ENCODE results near the gene ATP13A1. TPM values are rescaled to one million over a fixed set of nuclear protein-coding genes. Genes with fewer than 3 reads are reported as not detected.
"Not testable (repeated sequence)": the region's sequence is repeated elsewhere in the genome, so short reads cannot be mapped to it uniquely, and the experiment has no call there.

ATP13A1 gene
- total RNA-seq, 2 donors from 2014 or later: 77.0 to 79.8 TPM

DNA sequence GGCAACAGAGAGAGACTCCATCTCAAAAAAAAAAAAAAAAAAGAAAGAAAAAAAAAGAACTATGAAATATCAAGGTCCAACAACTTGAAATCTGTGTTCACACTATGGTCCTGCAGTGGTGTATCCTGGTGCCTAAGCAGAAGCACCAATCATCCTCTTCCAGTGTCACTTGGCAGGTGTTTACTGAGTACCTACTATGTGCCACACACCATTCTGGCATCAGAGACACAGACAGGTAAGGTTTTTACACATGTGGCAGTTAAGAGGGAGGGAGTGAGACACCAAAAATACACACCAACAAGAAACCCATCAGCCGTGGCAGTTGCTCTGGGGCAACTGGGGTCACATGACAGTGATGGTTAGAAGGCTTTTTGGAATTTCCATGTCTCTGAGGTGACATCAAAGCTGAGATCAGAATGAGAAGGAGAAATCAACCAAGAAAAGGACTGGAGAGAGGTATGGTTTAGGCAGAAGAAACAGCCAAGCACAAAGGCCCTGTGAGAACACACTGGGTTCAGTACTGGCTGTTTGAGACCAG lies 62.6 kb downstream of the ATP13A1 start:
- H3K27me3 Mint-ChIP-seq (ENCODE audit: insufficient read depth): no peaks in the 10 kb centered on the region
- H3K4me3 Mint-ChIP-seq: no peak overlapping the region
- DNase-seq: no peak
- TF ChIP-seq, protein P1, sequence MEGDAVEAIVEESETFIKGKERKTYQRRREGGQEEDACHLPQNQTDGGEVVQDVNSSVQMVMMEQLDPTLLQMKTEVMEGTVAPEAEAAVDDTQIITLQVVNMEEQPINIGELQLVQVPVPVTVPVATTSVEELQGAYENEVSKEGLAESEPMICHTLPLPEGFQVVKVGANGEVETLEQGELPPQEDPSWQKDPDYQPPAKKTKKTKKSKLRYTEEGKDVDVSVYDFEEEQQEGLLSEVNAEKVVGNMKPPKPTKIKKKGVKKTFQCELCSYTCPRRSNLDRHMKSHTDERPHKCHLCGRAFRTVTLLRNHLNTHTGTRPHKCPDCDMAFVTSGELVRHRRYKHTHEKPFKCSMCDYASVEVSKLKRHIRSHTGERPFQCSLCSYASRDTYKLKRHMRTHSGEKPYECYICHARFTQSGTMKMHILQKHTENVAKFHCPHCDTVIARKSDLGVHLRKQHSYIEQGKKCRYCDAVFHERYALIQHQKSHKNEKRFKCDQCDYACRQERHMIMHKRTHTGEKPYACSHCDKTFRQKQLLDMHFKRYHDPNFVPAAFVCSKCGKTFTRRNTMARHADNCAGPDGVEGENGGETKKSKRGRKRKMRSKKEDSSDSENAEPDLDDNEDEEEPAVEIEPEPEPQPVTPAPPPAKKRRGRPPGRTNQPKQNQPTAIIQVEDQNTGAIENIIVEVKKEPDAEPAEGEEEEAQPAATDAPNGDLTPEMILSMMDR (conservative IDR thresholded peaks at IDR 0.05): no peak
- H3K9ac ChIP-seq (ENCODE audit: extremely low read depth, low read length, poor library complexity, severe bottlenecking): no peak overlapping the region
- H3K36me3 ChIP-seq (ENCODE audit: control insufficient read depth, insufficient read depth, low read length): peaks cover 5% of the 10 kb centered on the region
- peaks cover 5% of the 10 kb centered on the region for H3K4me1 Mint-ChIP-seq
- H3K4me1 ChIP-seq (ENCODE audit: control insufficient read depth, insufficient read depth, low read length): no peaks in the 10 kb centered on the region
- 95% methylated on average over 1 of the region's 1 CpG; no CpG with 5 or more reads in 1 of the 2 experiments for WGBS, 2 experiments (ENCODE audit: insufficient coverage in 1 of 2, insufficient read length in 1 of 2)
- H3K9me3 Mint-ChIP-seq: no peaks in the 10 kb centered on the region
- H3K9me3 ChIP-seq (ENCODE audit: control insufficient read depth, low read length): no peaks in the 10 kb centered on the region
- H3K27ac ChIP-seq (ENCODE audit: low read depth, low read length): no peak overlapping the region
- H3K4me3 ChIP-seq (ENCODE audit: low read length): no peak overlapping the region
- no peak overlapping the region for H3K27ac Mint-ChIP-seq
- H3K36me3 Mint-ChIP-seq (ENCODE audit: low read depth): no peaks in the 10 kb centered on the region
- no peaks in the 10 kb centered on the region for H3K27me3 ChIP-seq (ENCODE audit: control insufficient read depth, insufficient read depth, low read length, poor library complexity, severe bottlenecking)

DNA sequence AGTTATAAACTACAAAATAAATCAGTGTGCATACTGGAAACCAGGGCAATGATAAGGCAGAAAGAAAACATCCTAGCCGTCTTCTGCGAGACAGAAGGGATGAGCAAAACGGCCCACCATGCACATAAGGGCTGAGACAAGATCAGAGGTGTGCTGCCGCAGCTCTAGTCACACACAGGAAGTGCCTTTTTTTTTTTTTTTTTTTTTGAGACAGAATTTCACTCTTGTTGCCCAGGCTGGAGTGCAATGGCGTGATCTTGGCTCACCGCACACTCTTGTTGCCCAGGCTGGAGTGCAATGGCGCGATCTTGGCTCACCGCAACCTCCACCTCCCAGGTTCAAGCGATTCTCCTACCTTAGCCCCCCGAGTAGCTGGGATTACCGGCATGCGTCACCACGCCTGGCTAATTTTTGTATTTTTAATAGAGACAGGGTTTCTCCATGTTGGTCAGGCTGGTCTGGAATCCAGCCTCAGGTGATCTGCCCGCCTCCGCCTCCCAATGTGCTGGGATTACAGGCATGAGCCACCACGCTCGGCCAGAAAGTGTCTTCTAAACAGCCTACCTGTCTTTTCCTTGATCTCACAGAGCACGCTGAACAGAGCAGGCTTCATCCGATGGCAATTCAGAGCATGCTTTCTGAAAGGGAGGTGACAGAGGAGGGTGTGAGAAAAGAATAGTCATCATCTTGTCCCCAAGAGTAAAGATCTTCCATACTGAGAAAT lies 64.6 kb downstream of the ATP13A1 start:
- not testable (repeated sequence) for H3K4me3 Mint-ChIP-seq; H3K9ac ChIP-seq (ENCODE audit: extremely low read depth, low read length, poor library complexity, severe bottlenecking); DNase-seq; H3K4me3 ChIP-seq (ENCODE audit: low read length); H3K9me3 ChIP-seq (ENCODE audit: control insufficient read depth, low read length); H3K36me3 ChIP-seq (ENCODE audit: control insufficient read depth, insufficient read depth, low read length); H3K27ac Mint-ChIP-seq; H3K27ac ChIP-seq (ENCODE audit: low read depth, low read length); H3K4me1 Mint-ChIP-seq; H3K4me1 ChIP-seq (ENCODE audit: control insufficient read depth, insufficient read depth, low read length); H3K9me3 Mint-ChIP-seq; H3K27me3 Mint-ChIP-seq (ENCODE audit: insufficient read depth); H3K36me3 Mint-ChIP-seq (ENCODE audit: low read depth); H3K27me3 ChIP-seq (ENCODE audit: control insufficient read depth, insufficient read depth, low read length, poor library complexity, severe bottlenecking)
- 95% methylated on average over 13 to 20 of the region's 20 CpGs for WGBS, 2 experiments (ENCODE audit: insufficient coverage in 1 of 2, insufficient read length in 1 of 2)

DNA sequence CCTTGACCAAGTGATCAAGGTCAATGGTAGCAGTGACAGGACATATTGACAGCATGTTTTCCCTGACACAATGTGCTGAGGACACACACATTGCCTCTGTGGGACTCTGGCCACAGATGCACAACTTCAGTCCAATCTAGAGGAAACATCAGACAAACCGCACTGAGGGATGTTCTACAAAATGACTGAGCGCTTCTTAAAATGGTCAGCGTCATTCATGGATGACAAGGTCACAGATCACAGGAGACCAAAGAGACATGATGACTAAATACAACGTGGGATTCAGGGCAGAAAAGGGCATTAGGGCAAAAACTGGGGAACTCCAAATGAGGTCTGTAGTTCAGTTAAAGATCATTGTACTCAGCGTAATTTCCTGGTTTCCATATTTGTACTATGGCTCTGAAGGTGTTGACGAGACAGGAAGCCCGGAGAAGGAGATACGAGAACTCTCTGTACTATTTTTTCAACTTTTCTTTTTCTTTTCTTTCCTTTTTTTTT lies 65.6 kb downstream of the ATP13A1 start:
- no peaks in the 10 kb centered on the region for H3K9me3 Mint-ChIP-seq

More for the DNA sequence above, 65.6 kb downstream of the ATP13A1 start:
- 86 to 95% methylated on average over 5 to 8 of the region's 8 CpGs for WGBS, 2 experiments (ENCODE audit: insufficient coverage in 1 of 2, insufficient read length in 1 of 2)
- Histone ChIP-seq H3K4me3 (ENCODE audit: low read length) (no peak overlapping the region), H3K27me3 (ENCODE audit: control insufficient read depth, insufficient read depth, low read length, poor library complexity, severe bottlenecking) (no peaks in the 10 kb centered on the region), H3K27ac (ENCODE audit: low read depth, low read length) (no peak overlapping the region), H3K9me3 (ENCODE audit: control insufficient read depth, low read length) (no peaks in the 10 kb centered on the region), H3K4me1 (ENCODE audit: control insufficient read depth, insufficient read depth, low read length) (no peaks in the 10 kb centered on the region), H3K36me3 (ENCODE audit: control insufficient read depth, insufficient read depth, low read length) (peaks cover 5% of the 10 kb centered on the region), H3K9ac (ENCODE audit: extremely low read depth, low read length, poor library complexity, severe bottlenecking) (no peak overlapping the region)
- no peak for DNase-seq
- no peaks in the 10 kb centered on the region for H3K27me3 Mint-ChIP-seq (ENCODE audit: insufficient read depth)
- H3K27ac Mint-ChIP-seq: no peak overlapping the region
- TF ChIP-seq, protein P1 (conservative IDR thresholded peaks at IDR 0.05): no peak
- H3K4me3 Mint-ChIP-seq: no peak overlapping the region
- no peaks in the 10 kb centered on the region for H3K36me3 Mint-ChIP-seq (ENCODE audit: low read depth)
- H3K4me1 Mint-ChIP-seq: peaks cover 6% of the 10 kb centered on the region

Other genes starting within 250 kb of the ATP13A1 start
- 1 to 10 TPM; 2.9 to 5.0 TPM for gene TSSK6, start 148.1 kb downstream of the ATP13A1 start, total RNA-seq
- 100 to 1,000 TPM; 408 to 446 TPM for gene NDUFA13, start 147.5 kb downstream of the ATP13A1 start, total RNA-seq
- gene YJEFN3, start 134.8 kb downstream of the ATP13A1 start, total RNA-seq: 10 to 100 TPM in 1 of 2 donors, 1 to 10 TPM in 1; 7.3 to 12.6 TPM
- gene CILP2, start 125.4 kb downstream of the ATP13A1 start, total RNA-seq: 1 to 10 TPM; 3.6 to 9.9 TPM
- gene PBX4, start 45.0 kb downstream of the ATP13A1 start, total RNA-seq: 1 to 10 TPM; 4.1 to 8.6 TPM
- 10 to 100 TPM; 60.4 to 81.7 TPM for gene LPAR2, start 35.5 kb downstream of the ATP13A1 start, total RNA-seq
- gene GMIP, start 20.0 kb downstream of the ATP13A1 start, total RNA-seq: 10 to 100 TPM; 16.5 to 18.7 TPM
- gene ZNF101, start 5.2 kb upstream of the ATP13A1 start, total RNA-seq: 10 to 100 TPM; 53.2 to 62.9 TPM
- gene ZNF14, start 69.4 kb upstream of the ATP13A1 start, total RNA-seq: 1 to 10 TPM; 7.8 to 8.7 TPM
- gene ZNF506, start 158.1 kb upstream of the ATP13A1 start, total RNA-seq: 10 to 100 TPM in 1 of 2 donors, 1 to 10 TPM in 1; 8.8 to 12.0 TPM
- 10 to 100 TPM; 44.4 to 51.9 TPM for gene ZNF253, start 202.2 kb upstream of the ATP13A1 start, total RNA-seq
- gene ZNF93, start 237.3 kb upstream of the ATP13A1 start, total RNA-seq: 10 to 100 TPM; 47.7 to 53.3 TPM